Anterior cingulate cortex (tissue), 58 donors: ENCODE data around the gene ITSN1.

ENCODE experiments used
- DNase-seq, 58 donors: peaks; one replicate each; lab custom pipeline; 2025; lab: John Stamatoyannopoulos, UW

The ITSN1 gene

DNA sequence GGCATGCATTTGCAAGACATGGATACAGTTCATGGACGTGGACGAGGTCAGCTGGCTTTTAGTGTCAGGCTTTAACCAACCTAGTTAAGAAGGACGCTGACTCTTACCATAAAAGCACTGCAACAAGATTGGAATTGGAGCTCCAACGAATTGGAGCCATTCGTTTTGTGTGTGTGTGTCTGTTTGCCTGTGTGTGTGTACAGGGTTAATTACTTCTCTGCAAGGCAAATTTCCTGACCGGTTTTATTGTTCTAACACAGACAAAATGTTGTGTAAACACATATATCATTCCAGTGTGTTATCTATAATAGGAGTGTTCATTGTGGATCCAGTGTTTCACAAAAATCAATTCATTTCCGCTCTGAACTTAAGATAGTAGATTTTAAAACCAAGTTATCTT lies 7.9 kb downstream of the ITSN1 start:
- no peak for DNase-seq

DNA sequence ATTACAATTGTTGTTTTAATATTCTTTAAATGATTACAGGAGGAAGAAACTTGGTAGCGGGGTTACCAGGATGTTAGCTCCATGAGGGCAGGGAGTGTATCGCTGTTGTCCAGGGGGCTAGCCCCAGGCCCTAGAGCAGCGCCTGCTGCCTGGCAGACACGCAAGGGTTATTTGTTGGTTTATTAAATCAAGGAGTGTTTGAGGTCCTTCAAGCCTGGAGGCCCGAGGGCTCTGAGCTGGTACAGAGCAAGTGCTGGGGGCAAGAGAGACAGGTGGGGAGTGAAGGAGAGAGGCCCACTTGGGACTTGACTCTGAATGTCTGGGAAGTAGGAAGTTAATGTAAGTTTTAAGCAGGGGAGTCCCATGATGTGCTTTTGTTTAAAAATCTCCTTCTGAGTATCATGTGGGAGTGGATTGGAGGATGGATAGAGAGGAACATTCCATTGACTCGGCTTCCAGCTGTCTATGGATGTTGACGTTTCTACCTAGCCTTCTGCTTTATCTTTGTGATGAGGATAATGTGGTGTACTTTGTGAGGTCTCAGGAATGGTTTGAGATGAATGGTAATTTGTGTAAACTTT lies 8.7 kb downstream of the ITSN1 start:
- DNase-seq, result no peak

- DNase-seq, result no peak
Measured at GRCh38 chr21:33651965-33652680, 9.8 kb downstream of the ITSN1 start.

DNA sequence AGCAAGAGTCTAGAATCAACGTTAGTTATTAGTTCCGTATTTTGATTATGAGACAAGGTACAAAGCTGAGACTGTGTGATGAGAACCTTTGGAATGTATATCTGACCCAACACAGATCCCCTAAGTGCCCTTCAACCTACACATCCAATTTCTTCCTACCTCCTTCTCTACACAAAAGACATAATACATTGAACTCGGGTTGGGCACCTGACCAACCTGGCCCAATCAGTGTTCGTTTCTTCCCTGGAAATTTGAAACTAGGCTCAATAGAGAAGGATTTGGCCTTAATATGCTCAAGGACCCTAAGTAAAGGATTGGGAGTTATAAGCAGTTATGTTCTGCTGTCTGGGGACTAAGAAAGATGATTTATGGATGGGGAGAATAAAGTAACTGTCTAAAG lies 12.1 kb downstream of the ITSN1 start:
- DNase-seq, result no peak

DNA sequence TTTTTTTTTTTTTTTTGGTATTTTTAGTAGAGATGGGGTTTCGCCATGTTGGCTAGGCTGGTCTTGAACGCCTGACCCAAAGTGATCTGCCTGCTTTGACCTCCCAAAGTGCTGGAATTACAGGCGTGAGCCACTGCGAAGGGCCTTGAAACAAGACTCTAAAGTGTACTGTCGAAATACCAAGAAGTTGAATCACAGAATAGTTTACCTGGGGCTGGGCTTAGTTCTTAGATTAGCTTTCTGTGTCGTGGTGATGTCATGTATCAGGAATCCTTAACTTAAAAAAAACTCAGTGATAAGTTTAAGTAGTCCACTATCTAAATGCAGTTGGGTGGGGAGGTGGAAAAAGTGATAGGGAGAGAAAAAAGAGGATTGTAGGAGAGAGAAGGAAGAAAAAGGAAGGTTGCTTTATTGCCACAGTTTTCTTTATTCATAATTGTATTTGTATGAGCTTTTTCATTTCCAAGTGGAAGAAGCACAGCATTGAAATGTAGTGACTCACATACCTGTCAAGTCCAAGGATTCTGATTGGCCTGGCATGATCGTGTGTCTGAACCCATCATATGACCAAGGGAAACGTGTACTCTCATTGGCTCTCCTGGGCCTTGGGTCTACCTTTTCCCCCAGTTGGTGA lies 13.4 kb downstream of the ITSN1 start:
- no peak for DNase-seq

DNA sequence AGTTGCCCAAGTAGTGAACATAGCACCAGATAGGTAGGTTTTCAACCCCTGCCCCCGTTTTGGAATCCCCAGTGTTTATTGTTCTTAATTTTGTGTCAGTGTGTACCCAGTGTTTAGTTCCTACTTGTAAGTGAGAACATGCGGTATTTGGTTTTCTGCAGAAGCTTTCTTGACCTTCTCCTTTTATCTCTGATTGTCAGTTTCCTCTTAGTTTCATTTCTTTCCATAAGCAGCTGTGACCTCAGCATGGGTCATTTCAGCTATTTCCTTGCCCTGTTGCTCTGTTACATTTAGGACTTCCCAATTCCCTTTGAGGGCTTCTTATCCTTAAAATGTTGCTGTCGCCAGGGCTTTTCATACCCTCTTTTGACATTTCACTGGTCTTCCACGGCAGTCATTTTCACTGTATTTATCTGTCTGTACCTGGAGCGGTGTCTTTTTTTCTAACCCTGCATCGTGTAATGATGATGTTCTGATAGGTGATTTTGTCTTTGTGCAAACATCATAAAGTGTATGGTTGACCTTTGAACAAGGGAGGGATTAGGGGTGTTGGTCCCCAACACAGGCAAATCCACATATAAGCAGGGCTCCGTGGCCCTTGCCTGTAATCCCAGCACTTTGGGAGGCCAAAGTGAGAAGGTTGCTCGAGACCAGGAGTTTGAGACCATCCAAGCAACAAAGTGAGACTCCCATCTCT lies 15.0 kb downstream of the ITSN1 start:
- no peak for DNase-seq

- no peak for DNase-seq
Measured at GRCh38 chr21:33658919-33659567, 16.7 kb downstream of the ITSN1 start.

DNA sequence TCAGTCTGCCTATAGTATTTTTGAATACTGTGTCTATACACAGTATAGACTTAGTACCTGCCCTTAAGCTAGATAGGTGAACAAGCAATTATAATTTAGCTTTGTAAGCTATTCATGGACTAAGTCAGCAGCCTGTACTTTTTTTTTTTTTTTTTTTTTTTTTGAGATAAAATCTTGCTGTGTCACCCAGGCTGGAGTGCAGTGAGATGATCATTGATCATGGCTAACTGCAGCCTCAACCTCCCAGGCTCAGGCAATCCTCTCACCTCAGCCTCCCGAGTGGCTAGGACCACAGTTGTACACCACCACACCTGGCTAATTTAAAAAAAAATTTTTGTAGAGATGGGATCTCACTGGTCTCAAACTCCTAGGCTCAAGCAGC lies 17.3 kb downstream of the ITSN1 start:
- no peak for DNase-seq

DNA sequence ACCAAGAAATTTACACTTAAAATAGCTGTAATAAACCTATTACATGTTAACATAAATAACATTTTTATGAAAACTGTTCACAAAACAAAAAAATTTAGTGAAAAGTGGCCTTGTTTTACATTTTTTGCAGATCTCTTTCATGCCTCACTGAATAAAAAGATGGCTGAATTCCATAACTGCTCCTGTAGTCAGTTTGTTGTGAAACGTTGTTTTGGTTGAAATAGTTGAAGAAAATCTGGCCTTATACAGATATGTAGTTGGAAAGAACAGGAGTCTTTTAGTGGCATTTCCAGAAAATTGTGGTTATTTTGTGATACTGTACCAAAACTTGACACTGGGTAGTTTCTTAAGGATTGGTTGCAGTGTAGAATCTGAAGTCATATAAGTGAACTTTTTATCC lies 18.1 kb downstream of the ITSN1 start:
- no peak for DNase-seq

DNA sequence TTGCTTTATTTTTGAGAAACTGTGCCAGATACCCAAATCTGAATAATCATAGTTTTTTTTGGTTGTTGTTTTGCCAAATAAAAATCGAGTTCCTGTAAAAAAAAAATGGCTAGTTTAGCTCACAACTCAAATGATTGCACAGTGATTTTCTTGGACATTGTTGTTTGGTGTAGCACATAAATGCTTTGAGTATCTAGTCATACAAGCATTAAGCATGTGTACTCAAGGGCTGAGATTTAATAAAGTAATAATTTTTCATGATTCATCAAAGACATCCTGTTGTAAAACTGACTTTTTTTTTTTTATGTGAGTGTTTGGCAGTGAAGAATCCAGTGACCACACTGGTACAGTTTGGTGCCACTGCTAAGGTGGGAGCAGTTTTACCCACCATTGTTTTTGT lies 18.8 kb downstream of the ITSN1 start:
- no peak for DNase-seq

DNA sequence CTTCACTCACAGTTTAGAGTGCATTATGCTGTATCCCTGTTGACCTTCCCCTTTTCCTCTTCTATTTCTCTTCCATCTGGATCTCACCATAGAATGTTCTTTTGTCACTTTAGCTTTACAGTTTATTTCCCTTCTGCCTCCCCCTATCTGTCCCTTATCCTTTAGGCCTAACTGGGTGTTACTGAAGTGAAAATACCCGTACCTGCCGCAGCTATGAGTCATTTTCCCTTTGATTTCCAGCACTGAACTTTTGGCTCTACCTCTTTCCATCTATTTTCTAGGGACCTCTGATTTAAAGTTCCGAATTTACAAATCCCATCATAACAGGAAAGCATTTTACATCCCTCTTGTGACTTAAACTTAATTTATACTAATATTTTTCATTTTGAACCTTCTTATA lies 19.7 kb downstream of the ITSN1 start:
- no peak for DNase-seq

DNA sequence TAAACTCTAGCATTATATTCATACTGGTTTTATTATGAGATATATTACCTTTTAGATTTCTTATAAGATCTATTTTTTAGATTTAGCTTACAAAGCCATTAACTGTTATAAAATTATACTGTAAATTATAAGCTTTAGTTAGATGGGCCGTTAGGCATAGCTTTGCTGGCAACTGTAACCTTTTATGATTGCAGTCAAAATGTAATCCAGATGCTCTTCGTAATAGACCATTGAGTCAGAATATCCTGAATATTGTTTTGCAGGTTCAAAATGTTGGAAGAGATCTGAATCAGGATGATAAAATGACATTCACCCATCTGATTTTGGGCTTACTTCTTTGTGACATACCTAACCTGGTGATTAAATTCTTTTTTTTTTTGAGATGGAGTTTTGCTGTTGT lies 20.9 kb downstream of the ITSN1 start:
- no peak for DNase-seq

GRCh38 chr21:33664135-33664534 lies 21.8 kb downstream of the ITSN1 start:
- no peak for DNase-seq

DNA sequence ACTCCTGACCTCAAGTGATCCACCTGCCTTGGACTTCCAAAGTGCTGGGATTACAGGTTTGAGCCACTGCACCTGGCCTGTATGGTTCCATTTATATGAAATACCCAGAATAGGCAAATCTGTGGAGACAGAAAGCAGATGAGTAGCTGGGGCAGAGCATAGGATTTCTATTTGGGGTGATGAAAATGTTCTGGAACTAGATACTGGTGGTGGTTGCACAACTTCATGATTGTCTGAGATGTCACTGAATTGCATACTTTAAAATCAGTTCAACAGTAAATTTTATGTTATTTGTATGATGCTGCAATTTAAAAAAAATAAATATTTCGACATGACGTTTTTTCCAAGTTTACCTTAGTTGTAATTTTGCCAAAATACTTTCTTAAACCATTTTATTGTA lies 23.9 kb downstream of the ITSN1 start:
- DNase-seq, result no peak

GRCh38 chr21:33667636-33668035 lies 25.3 kb downstream of the ITSN1 start:
- DNase-seq, result peak in 1 of 58 donors; percentile 8

DNA sequence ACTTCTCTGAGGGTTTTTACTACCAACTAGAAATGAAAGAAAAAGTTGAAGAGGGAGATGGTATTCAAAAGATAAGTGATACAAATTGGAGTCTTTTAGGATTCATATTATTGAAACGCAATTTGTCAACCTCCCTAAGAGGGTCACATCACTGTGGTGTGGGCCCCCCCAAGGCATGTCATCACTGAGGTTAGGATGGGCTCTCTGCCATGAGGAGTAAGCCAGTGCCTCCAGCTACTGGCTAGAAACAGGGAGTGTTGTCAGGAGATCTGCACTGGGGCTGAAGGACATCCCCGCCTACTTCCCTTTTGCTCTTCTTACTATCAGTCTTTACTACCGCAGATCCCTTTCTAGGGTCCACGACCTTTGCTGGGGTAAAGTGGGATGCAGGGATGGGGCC lies 25.9 kb downstream of the ITSN1 start:
- no peak for DNase-seq

- DNase-seq, result no peak
Measured at GRCh38 chr21:33668620-33669019, 26.3 kb downstream of the ITSN1 start.

DNA sequence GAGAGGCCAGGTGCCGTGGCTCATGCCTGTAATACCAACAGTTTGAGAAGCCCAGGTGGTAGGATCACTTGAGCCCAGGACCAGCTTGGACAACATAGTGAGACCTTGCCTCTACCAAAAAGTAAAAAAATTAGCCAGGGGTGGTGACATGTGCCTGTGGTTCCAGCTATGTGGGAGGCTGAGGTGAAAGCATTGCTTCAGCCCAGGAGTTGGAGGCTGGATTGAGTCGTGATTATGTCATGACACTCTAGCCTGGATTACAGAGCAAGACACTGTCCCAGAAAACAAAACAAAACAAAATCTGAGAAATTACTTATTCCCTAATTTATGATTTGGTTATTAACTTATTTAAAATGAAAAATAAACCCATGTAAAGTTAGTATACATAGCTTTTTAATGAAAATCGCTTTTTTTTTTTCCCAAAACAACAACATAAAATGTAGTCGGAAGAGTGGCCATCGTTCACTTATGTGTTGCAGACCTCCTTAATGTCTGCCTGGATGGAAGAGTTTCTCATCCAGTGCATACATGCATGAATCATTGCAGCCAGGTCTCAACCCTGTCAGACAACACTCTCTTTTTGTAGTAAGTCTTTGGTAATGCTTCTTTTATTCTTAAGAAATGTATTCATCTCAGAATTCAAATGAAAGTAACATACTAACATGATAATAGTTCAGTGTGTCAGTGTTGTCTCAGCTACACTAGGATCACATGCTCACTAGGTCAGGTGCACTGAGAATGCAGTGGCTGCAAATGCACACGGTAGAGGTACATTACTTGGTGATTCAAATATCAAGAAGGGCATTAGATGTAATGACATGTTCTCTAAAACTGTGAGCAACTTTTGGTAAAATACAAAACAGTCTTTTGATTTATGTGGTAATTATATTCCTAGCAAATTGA lies 28.0 kb downstream of the ITSN1 start:
- no peak for DNase-seq

DNA sequence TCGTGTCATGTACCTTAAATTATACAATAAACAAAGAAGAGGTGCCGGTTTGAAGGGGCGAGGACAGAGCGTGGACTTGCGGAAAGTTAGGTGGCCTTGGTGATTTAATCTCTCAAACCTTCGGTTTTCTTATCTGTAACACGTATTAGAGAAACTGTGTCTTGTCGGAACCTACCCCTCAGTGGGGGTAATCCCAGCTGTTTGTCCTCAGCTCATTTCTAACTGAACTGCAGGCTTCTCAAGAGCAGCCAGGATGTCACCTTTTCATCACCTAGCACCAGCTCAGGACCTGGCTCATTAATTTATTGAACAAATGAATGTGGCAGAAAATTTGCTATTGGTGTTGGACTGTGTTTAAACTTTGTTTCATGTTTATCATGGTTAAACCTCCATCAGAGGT lies 31.2 kb downstream of the ITSN1 start:
- no peak for DNase-seq

- peak in 6 of 58 donors; percentile 5 to 17 (median 14) for DNase-seq
Measured at GRCh38 chr21:33674226-33674625, 31.9 kb downstream of the ITSN1 start.
